ENCODE results near the gene APLP2. TPM values are rescaled to one million over a fixed set of nuclear protein-coding genes. Genes with fewer than 3 reads are reported as not detected.

APLP2 gene
- total RNA-seq, 3 donors from 2014 or later (not counting 1 experiment from before 2014, with no cell fraction given) = 99.8 to 119 (median 116) TPM

DNA sequence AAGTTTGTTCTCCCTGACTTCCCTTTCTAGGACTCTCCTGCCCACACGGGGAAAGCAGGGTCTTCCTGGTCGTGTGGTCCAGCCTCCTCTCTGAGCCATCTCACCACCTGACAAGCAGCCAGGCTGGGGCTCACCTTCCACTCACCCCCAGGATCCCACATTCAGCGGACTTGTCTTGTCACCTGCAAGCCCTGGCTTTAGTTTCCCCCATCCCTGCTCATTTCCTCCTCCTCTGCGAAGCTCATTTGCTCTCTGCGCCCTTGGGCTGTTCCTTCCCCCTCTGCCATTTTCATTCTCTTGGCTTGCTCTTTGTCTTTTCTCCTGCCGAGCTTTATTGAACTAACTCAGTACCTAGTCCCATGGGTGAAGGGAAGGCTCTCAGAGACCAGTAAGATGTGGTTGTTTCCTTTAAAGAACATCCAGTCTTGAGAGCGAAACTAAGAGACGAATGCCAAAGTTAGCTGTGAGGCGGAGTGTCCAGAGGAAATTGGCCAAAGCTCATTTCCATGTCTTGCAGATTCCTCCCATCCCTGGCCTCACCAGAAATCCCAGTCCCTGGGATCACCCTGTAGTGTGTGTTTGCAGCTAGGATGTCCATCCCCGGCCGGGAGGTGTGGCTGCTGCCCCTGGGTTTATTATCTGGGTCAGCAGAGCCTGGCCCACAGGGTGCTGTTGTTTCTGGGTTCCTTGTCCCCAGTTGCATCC, 91.9 kb downstream of the APLP2 start:
- ATAC-seq = no peak
- Mint-ChIP-seq H3K4me1 (peaks cover 7 to 8% of the 10 kb centered on the region in 2 donors), H3K27me3 (ENCODE audit: low read depth in 2 of 2) (peaks cover 38 to 48% of the 10 kb centered on the region in 2 donors), H3K27ac (no peak overlapping the region), H3K4me3 (no peak overlapping the region), H3K36me3 (peaks cover 8% of the 10 kb centered on the region), H3K9me3 (no peaks in the 10 kb centered on the region)
- Histone ChIP-seq H3K36me3 (ENCODE audit: control insufficient read depth, insufficient read depth, low read length) (no peaks in the 10 kb centered on the region), H3K4me3 (ENCODE audit: low read length) (no peak overlapping the region), H3K27me3 (ENCODE audit: control insufficient read depth, insufficient read depth, low read length) (no peaks in the 10 kb centered on the region), H3K4me1 (ENCODE audit: control insufficient read depth, insufficient read depth, low read length) (peaks cover 37% of the 10 kb centered on the region), H3K27ac (ENCODE audit: low read length) (no peak overlapping the region), H3K9me3 (ENCODE audit: control insufficient read depth, insufficient read depth, low read length) (no peaks in the 10 kb centered on the region)
- TF ChIP-seq, protein P1, sequence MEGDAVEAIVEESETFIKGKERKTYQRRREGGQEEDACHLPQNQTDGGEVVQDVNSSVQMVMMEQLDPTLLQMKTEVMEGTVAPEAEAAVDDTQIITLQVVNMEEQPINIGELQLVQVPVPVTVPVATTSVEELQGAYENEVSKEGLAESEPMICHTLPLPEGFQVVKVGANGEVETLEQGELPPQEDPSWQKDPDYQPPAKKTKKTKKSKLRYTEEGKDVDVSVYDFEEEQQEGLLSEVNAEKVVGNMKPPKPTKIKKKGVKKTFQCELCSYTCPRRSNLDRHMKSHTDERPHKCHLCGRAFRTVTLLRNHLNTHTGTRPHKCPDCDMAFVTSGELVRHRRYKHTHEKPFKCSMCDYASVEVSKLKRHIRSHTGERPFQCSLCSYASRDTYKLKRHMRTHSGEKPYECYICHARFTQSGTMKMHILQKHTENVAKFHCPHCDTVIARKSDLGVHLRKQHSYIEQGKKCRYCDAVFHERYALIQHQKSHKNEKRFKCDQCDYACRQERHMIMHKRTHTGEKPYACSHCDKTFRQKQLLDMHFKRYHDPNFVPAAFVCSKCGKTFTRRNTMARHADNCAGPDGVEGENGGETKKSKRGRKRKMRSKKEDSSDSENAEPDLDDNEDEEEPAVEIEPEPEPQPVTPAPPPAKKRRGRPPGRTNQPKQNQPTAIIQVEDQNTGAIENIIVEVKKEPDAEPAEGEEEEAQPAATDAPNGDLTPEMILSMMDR (IDR thresholded peaks at IDR 0.05) = no peak
- no peak for DNase-seq
- intact Hi-C loops (cut with micrococcal nuclease) = no loop called here
- 71% methylated on average over 10 of the region's 11 CpGs for WGBS (ENCODE audit: insufficient coverage)

DNA sequence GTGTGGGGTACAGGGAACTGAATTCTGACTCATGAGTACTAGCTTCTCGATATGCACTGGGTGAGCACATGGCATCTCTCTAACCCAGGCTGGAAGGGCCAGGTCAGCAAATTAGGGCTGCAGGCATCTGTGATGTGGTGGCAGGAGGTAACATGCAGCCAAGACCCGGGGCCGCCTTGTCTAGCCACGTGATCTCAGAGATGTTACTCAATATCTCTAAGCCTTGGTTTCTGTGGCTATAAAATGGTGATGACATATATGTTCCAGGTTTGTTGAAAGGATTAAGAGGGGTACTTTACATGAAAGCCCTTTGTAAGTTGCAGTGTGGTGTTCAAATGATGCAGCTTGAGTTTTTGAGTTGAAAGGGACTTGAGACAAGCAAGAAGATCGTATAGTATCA, 93.0 kb downstream of the APLP2 start:
- Histone ChIP-seq H3K27me3 (ENCODE audit: control insufficient read depth, insufficient read depth, low read length) (no peaks in the 10 kb centered on the region), H3K9me3 (ENCODE audit: control insufficient read depth, insufficient read depth, low read length) (no peaks in the 10 kb centered on the region), H3K4me3 (ENCODE audit: low read length) (no peak overlapping the region), H3K27ac (ENCODE audit: low read length) (no peak overlapping the region), H3K36me3 (ENCODE audit: control insufficient read depth, insufficient read depth, low read length) (no peaks in the 10 kb centered on the region), H3K4me1 (ENCODE audit: control insufficient read depth, insufficient read depth, low read length) (peaks cover 37% of the 10 kb centered on the region)
- Mint-ChIP-seq H3K4me1 (peaks cover 7 to 8% of the 10 kb centered on the region in 2 donors), H3K27me3 (ENCODE audit: low read depth in 2 of 2) (peaks cover 34 to 44% of the 10 kb centered on the region in 2 donors), H3K9me3 (no peaks in the 10 kb centered on the region), H3K4me3 (no peak overlapping the region), H3K36me3 (peaks cover 8% of the 10 kb centered on the region), H3K27ac (no peak overlapping the region)
- DNase-seq (no peak), ATAC-seq (no peak)
- TF ChIP-seq, protein P1 (IDR thresholded peaks at IDR 0.05) = no peak
- intact Hi-C loops (cut with micrococcal nuclease) = no loop called here
- 45% methylated on average over 5 of the region's 5 CpGs for WGBS (ENCODE audit: insufficient coverage)

DNA sequence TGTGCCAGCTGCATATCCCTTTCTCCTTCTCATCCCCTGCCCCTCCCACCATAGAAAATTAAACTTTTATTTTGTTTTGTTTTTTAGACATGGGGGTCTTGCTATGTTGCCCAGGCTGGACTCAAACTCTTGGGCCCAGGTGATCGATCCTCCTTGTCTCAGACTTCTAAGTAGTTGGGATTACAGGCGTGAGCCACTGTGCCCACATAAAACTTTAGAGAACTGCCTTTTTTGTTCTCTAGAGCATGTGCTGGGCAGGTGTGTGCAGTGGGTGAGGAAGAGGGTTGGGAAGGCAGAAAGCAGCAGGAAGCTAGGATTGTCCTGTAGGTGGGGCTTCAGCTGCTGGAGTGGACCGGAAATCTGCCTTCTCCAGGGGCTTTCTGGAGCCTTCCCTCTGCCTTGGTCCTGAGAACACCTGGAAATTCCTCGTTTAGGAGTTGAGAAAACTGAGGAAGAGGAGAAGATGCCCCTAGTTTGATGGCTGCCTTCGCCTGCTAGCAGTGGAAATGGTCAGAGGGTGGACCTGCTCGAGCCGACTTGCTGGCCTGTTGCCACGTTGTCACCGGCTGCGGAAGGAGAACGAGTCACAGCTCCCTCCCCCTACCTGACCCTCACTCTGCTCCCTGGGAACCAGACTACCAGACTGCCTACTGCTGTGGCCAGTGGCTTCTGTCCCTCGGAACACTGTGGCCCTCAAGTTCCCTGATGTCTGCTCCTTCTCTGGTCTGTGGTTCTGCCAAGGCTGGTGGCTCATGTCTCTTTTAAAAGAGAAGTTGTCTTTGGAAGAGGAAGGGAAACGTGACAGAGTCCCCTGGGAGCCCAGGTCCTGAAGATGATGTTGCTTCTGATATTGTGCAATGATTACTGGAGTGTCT, 93.9 kb downstream of the APLP2 start:
- intact Hi-C loops (cut with micrococcal nuclease) = no loop called here
- Mint-ChIP-seq H3K27me3 (ENCODE audit: low read depth in 2 of 2) (peaks cover 26 to 41% of the 10 kb centered on the region in 2 donors), H3K36me3 (peaks cover 7% of the 10 kb centered on the region), H3K4me1 (peaks cover 7% of the 10 kb centered on the region in 2 donors), H3K4me3 (no peak overlapping the region), H3K27ac (no peak overlapping the region), H3K9me3 (no peaks in the 10 kb centered on the region)
- Histone ChIP-seq H3K27ac (ENCODE audit: low read length) (no peak overlapping the region), H3K27me3 (ENCODE audit: control insufficient read depth, insufficient read depth, low read length) (no peaks in the 10 kb centered on the region), H3K4me3 (ENCODE audit: low read length) (no peak overlapping the region), H3K36me3 (ENCODE audit: control insufficient read depth, insufficient read depth, low read length) (no peaks in the 10 kb centered on the region), H3K9me3 (ENCODE audit: control insufficient read depth, insufficient read depth, low read length) (no peaks in the 10 kb centered on the region), H3K4me1 (ENCODE audit: control insufficient read depth, insufficient read depth, low read length) (peaks cover 37% of the 10 kb centered on the region)
- ATAC-seq (no peak), DNase-seq (no peak)
- WGBS (ENCODE audit: insufficient coverage) = 68% methylated on average over 13 of the region's 13 CpGs
- TF ChIP-seq, protein P1 (IDR thresholded peaks at IDR 0.05) = no peak

Measured in natural killer cell (primary cell).